Heart right ventricle (tissue), 16 donors: ENCODE data around the gene TK1. TPM values are rescaled to one million over a fixed set of nuclear protein-coding genes. Genes with fewer than 3 reads are reported as not detected.

ENCODE experiments used
- ATAC-seq, 8 donors: fragments of 200-7000 bp; cut with Tn5 transposase; one replicate each; pipeline ENCODE4 v1.9.1; 2020; ENCODE audit warnings: mild to moderate bottlenecking in 8 of 8, moderate library complexity in 8 of 8, moderate number of reproducible peaks in 1 of 8
- DNase-seq, 2 donors: peaks; one replicate each; pipeline ENCODE4 v3.0.0-alpha.2; 2020
- H3K27ac ChIP-seq, 10 donors: fragments of 200-600 bp; sonication (generic) in 2 of 10; one replicate each; pipeline versions ENCODE4 v1.5.0 to v1.8.0; 2020 to 2022; ENCODE audit warnings: mild to moderate bottlenecking in 3 of 10
- H3K27me3 ChIP-seq, 7 donors: fragments of 200-600 bp; one replicate each; pipeline ENCODE4 v1.8.0; 2021 to 2022; ENCODE audit warnings: mild to moderate bottlenecking in 2 of 7
- H3K36me3 ChIP-seq, 9 donors: fragments of 200-600 bp; sonication (generic) in 1 of 9; one replicate each; pipeline versions ENCODE4 v1.5.0 to v1.8.0; 2020 to 2022; ENCODE audit warnings: mild to moderate bottlenecking in 2 of 9
- H3K4me1 ChIP-seq, 9 donors: fragments of 200-600 bp; sonication (generic) in 1 of 9; one replicate each; pipeline versions ENCODE4 v1.5.0 to v1.8.0; 2020 to 2022; ENCODE audit warnings: mild to moderate bottlenecking in 4 of 9
- H3K4me3 ChIP-seq, 10 donors: fragments of 200-600 bp; sonication (generic) in 2 of 10; one replicate each; pipeline versions ENCODE4 v1.5.0 to v1.8.0; 2020 to 2022; ENCODE audit warnings: mild to moderate bottlenecking in 7 of 10, moderate library complexity in 2 of 10
- H3K9me3 ChIP-seq, 11 donors: fragments of 200-600 bp in 10 of 11; sonication (generic) in 2 of 11; one replicate each; pipeline versions ENCODE4 v1.5.0 to v1.8.0; 2013 to 2022; ENCODE audit warnings: mild to moderate bottlenecking in 2 of 11, control low read depth in 1 of 11, moderate library complexity in 1 of 11
- CTCF ChIP-seq, 9 donors: fragments of 200-600 bp; sonication (generic) in 2 of 9; IDR thresholded peaks; one replicate each; pipeline versions ENCODE4 v1.5.0 to v1.8.0; 2021 to 2022; ENCODE audit warnings: antibody characterized with exemption in 9 of 9, mild to moderate bottlenecking in 5 of 9, moderate library complexity in 1 of 9
- WGBS, 2 donors: extraction: QIAGEN DNeasy Blood & Tissue Kit; methylation state at CpG; one replicate each; pipeline ENCODE4 v1.1.7; 2013; ENCODE audit warnings: inconsistent platforms in 1 of 2; 5-methylcytosine and 5-hydroxymethylcytosine counted together
- intact Hi-C, 10 donors: fragments of 100-400 bp; cut with DNase I; formaldehyde crosslinking; loops; one replicate each; pipeline versions ENCODE4 v1.11.1 to v1.14.2; 2022
- polyA plus RNA-seq, 2 donors: library from polyadenylated mRNA; stranded (reverse); fragments of 200-250 nt; gene quantifications; one replicate each; pipeline ENCODE4 v1.2.3, GENCODE V29; 2013
- total RNA-seq, 10 donors: library from RNA; stranded (reverse); fragmentation: NEBNext Ultra II Directional in 3 of 10; extraction: Animal tissue kit (Norgen Biotek cat#: 25700) in 3 of 10; gene quantifications; one replicate each; pipeline versions ENCODE4 v1.2.1 to v1.2.4, GENCODE V29; 2021 to 2023
- donor health status: Arrhythmogenic right ventricular cardiomyopathy.
- donor health status: ischemic (EF 13 %, LVEDD 7.1; RV severe dilation, severe dysfunction).
- donor health status: healthy with polysubstance abuse.
- donor health status: DM: no; HTN: yes; CAD: no.
- donor health status: DM: no; HTN: no; CAD: no.
- donor health status: ischemic (EF 25% LVEDD 6.9; RV normal size, moderate dysfunction).
- donor health status: ischemic (EF 25% LVEDD 5.7; RV mildly dilated, moderate dysfunction).
- donor health status: healthy.
- donor health status: DM: yes; HTN: yes; CAD: no.
- donor health status: Ischemic cardiomyopathy.
- donor health status: ischemic (EF 35%, LVEDD 5.7; RV mildly dilated, moderate dysfunction).
- donor health status: nonischemic (EF 11% LVEDD 7.7; RV severe dilation, severe dysfunction).
- donor health status: DM: yes; HTN: yes; CAD: no.
- donor health status: PGD.
- donor health status: ischemic (EF 29% LVEDD 5.4; RV normal size, mild dysfunction).
- donor health status: nonischemic (EF 23%, LVEDD 6.1; RV moderate dilation, normal function).

Gene TK1
- total and polyA plus RNA-seq, 12 donors, result 0.33 to 12.7 (median 1.2) TPM

- TF ChIP-seq CTCF (IDR thresholded peaks at IDR 0.05), result no peak
- intact Hi-C loops, result no loop called here
- 81 to 82% methylated on average over 9 of the region's 9 CpGs for WGBS, 2 donors
- Histone ChIP-seq H3K4me1 (peaks cover 0 to 7% (median 0%) of the 10 kb centered on the region in 9 donors), H3K36me3 (peaks cover 0 to 67% (median 6%) of the 10 kb centered on the region in 9 donors), H3K9me3 (no peaks in the 10 kb centered on the region), H3K27me3 (no peaks in the 10 kb centered on the region), H3K4me3 (no peak overlapping the region), H3K27ac (peak overlapping the region in 2 of 10 donors; percentile 10 to 88)
- DNase-seq (no peak), ATAC-seq (no peak)
Measured at GRCh38 chr17:78197147-78197832, 10.4 kb upstream of the TK1 start.

GRCh38 chr17:78196716-78197115 is 9.9 kb upstream of the TK1 start:
- TF ChIP-seq CTCF (IDR thresholded peaks at IDR 0.05), result no peak
- Histone ChIP-seq H3K27ac (peak overlapping the region in 2 of 10 donors; percentile 10 to 20), H3K4me1 (peaks cover 0 to 7% (median 0%) of the 10 kb centered on the region in 9 donors), H3K9me3 (no peaks in the 10 kb centered on the region), H3K4me3 (no peak overlapping the region), H3K36me3 (peaks cover 0 to 68% (median 6%) of the 10 kb centered on the region in 9 donors), H3K27me3 (no peaks in the 10 kb centered on the region)
- DNase-seq (no peak), ATAC-seq (no peak)
- WGBS, 2 donors, result 91 to 93% methylated on average over 5 of the region's 5 CpGs
- intact Hi-C loops, result no loop called here

- Histone ChIP-seq H3K27me3 (no peaks in the 10 kb centered on the region), H3K4me1 (peaks cover 3 to 36% (median 19%) of the 10 kb centered on the region in 9 donors), H3K4me3 (peak overlapping the region in 4 of 10 donors; percentile 47 to 62 (median 53)), H3K27ac (peak overlapping the region in 1 of 10 donors; percentile 33), H3K36me3 (peaks cover 0 to 13% (median 0%) of the 10 kb centered on the region in 9 donors), H3K9me3 (no peaks in the 10 kb centered on the region)
- WGBS, 2 donors, result 53 to 56% methylated on average over 9 to 10 of the region's 10 CpGs
- TF ChIP-seq CTCF (IDR thresholded peaks at IDR 0.05), result no peak
- peak; percentile 13 to 47 (median 34) for ATAC-seq
- intact Hi-C loops, result loop anchor here in 2 of 10 donors (5.0 kb wide), 1 partner anchor 66 kb away; no protein-coding TSS in a partner anchor
- peak in 1 of 2 donors; percentile 47 for DNase-seq
Measured at GRCh38 chr17:78185981-78186691, 716 bp downstream of the TK1 start.

- TF ChIP-seq CTCF (IDR thresholded peaks at IDR 0.05), result no peak
- peaks cover 3 to 43% (median 23%) of the 10 kb centered on the region in 9 donors for H3K4me1 ChIP-seq
- no peak for DNase-seq
- no peak overlapping the region for H3K27ac ChIP-seq
- ATAC-seq, result no peak
- H3K36me3 ChIP-seq, result peaks cover 0 to 11% (median 0%) of the 10 kb centered on the region in 9 donors
- no peaks in the 10 kb centered on the region for H3K27me3 ChIP-seq
- WGBS, 2 donors, result 71 to 80% methylated on average over 9 of the region's 9 CpGs
- H3K9me3 ChIP-seq, result no peaks in the 10 kb centered on the region
- H3K4me3 ChIP-seq, result no peak overlapping the region
- intact Hi-C loops, result loop anchor here in 2 of 10 donors (5.0 kb wide), 1 partner anchor 67 kb away; no protein-coding TSS in a partner anchor
Measured at GRCh38 chr17:78184868-78185267, 2.0 kb downstream of the TK1 start.
